GM20431 (cell line): ENCODE data around the gene COL5A1.
"Not testable (repeated sequence)": the region's sequence is repeated elsewhere in the genome, so short reads cannot be mapped to it uniquely, and the experiment has no call there.

Source experiments
- in situ Hi-C: fragments of 300-500 bp; cut with MseI, MboI; formaldehyde crosslinking; loops from one replicate; pipeline ENCODE4 v1.15.0; 2020; ENCODE audit warnings: low sequenced_read_pairs; ENCODE audit not compliant: unreplicated experiment

The COL5A1 gene

DNA sequence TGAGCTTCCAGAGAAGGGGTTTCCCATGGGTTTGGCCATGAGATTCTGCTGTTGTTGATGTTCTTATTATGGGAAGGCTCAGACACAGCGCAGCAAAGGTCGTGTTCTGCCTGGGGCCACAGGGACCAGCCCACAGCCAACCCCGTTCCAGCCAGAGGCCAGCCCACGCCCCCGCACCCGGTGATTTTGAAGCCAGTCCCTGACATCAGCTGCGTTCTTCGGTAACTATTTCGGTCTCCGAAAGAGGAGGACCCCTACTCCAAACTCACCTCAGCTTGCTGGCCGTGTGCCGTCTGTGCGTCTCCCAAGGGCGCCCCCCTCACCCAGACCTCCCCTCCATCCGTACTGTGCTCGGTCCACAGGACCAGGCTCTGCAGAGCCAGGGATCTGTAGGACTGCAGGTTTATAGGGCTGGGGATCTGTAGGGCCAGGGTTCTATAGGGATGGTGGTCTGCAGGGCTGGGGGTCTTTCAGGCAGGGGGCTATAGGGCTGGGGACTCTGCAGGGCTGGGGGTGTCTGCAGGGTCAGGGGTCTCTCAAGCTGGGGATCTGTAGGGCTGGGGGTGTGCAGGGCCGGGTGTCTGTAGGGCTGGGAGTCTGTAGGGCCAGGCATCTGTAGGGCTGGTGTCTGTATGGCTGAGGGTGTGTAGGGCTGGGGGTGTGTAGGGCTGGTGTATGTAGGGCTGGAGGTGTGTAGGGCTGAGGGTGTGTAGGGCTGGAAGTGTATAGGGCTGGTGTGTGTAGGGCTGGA, 11.8 kb downstream of the COL5A1 start:
- in situ Hi-C loops, result no loop called here

DNA sequence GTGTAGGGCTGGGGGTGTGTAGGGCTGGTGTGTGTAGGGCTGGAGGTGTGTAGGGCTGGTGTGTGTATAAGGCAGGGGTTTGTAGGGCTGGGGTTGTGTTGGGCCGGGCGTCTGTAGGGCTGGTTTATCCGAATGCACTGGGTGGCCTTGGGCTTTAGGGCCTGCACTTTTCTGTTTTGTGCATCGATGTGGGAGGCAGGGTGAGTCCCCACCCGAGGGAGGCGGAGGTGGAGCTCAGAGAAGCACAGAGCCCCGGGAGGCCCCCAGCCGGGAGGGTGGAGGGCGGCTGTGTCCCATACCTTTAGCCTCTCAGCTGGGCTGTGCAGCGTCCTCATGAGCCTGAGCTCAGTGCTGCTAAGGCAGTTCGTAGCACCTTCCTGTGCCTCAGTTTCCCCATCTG, 13.5 kb downstream of the COL5A1 start:
- in situ Hi-C loops, result no loop called here

DNA sequence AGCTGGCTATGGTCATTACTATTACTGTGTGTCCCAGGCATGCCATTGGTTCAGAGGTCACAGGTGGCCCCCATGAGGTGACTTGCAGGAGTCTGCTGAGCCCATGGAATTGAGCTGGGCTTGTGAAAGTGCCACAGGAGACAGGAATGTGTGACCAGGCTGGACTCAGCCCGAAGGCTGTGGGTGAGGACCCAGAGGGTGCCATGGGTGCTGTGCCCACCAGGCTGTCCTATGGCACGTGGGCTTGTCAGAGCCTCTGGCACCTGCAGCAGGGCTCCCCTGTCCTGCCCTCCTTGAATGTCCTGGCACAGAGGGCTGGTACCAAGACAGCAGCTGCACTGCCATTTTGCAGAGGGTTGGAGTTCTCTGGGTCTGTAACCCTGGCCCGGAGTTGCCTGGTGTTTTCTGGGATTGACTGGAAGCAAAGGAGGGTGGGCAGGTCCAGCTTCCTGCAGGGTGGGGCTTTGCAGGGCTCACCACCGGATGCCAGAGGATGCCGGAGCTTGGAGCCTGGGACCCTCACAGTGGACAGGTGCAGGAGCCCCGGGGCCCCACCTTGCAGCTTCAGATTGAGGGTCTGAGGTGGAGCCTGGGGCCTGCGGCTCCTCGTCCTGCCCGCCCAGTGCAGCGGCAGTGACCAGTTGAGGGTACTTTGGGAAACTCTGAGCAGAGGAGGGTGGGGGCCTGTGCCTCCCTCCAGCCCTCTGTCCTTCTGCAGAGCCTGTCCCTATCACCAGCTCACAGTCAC, 14.2 kb downstream of the COL5A1 start:
- in situ Hi-C loops, result no loop called here

DNA sequence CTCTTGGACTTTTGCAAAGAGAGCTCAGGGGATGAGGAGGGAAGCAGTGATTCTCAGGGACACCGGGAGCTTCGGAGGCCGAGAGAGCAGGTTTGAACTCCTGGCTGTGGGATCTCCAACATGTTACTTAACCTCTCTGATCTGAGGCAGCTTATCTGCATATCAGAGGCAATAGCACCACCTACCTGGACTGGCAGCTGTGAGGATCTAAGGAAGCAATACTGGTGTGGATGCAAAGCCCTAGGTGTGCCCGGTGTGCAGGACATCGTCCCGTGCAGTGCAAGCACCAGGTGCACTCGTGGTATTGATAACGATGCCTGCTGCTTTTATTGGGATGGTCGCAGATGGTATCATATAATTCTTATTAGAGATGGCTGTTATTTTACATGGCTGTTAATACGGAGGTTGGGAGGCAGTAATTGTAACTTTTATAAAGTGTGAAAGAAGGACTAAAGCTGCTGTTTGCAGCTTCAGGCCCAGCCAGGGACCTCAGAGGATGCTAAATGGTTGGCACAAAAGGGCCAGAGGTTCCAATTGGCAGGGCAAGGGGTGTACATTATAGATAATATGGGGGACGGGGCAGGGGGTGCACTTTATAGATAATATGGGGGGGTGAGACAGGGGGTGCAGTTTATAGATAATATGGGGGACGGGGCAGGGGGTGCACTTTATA, 14.9 kb downstream of the COL5A1 start:
- in situ Hi-C loops, result no loop called here

DNA sequence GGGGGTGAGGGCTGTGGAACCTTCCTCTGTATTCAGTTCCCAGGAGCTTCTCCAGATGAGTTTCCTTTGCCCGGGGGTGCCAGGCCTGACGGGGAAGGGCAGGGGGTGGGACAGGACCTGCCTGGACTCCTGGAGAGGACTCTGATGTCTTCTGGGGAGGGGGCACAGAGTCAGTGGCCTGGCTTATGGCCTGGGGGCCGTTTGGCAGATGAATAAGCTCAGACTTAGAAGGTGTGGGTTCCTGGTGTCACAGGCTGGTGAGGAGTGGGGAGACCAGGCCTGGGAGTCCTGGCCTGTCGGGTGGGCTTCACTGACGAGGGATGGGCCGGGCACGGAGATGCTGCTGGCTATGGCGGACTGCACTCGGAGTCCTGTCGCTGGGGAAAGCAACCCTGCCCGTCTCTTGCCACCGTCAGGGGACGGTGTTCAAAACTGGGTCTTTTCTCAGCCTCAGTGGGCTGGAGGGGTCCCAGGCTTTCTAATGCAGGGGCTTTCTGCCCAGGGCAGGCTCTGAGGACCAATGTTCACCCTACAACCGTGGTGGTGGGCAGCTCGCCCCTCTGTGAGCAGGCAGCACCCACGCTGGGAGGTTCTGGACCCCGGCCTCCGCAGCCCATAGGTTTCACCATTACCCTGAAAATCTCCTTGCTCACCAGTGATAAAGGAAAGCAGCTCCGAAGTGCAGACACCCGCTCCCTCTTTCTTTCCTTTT, 16.2 kb downstream of the COL5A1 start:
- in situ Hi-C loops, result no loop called here

DNA sequence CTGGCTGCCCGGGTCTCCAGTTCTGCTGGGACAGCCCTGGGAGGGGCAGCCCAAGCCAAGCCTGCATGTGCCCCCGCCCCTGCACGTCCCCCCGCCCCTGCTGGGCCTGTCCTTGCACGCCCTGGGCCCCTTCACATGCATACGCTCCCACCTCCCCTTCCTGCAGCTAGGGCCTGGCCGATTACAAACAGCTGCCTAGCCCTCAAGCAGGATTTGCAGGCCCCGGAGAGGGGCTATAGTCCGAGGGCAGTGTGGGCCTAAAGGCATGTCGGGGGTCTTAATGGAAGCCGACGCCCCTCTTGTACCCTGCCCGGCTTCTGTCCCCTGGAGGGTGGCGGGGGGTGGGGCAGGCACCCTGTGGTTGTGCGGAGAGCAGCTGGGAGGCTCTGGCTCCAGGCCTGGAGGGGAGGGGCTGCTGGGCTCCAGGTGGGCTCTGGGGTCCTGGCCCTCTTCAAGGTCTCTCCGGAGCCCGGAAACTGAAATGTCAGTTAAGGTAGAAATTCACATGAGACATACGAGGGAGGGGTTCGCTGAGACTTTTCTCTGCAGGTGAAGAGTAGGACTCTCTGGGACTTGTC, 16.9 kb downstream of the COL5A1 start:
- in situ Hi-C loops, result no loop called here

DNA sequence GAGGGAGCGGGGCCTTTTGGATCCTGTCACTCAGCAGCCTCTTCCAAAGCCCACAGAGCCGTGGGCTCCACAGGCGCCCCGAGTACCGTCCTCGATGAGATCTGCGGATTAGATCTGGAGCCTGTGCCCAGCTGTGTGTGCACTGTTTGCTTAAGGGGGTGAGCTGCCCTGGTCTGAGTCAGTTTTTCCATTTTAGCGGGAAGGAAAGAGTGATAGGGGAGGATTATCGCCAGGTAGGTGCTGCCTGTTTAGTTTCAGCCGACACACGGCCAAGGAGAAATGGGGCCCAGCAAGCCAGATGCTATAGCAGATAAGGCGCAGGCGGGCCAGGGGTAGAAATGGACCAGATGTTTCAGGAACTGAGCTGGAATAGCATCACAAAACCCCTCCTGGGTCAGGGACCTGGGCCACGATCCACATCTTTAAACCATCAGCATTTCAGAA, 18.1 kb downstream of the COL5A1 start:
- in situ Hi-C loops, result no loop called here

DNA sequence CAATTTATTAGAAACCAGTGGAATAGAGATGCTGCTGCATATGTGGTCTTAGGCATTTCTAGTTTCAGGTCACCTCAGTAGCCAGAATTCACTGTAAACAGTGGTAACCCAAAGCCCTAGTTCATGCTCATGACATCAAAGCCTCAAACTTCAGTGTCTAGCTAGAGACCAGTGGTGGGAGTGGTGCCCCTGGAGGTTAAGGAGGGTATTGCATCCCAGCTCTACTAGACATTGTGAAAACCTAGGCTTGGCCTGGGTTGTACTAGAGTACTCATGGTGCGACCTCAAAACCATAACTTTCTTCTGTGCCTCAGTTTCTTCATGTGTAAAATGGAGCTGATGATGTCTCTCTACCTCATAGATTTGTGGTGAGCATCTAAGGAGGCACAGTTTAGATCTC, 18.8 kb downstream of the COL5A1 start:
- in situ Hi-C loops, result no loop called here

DNA sequence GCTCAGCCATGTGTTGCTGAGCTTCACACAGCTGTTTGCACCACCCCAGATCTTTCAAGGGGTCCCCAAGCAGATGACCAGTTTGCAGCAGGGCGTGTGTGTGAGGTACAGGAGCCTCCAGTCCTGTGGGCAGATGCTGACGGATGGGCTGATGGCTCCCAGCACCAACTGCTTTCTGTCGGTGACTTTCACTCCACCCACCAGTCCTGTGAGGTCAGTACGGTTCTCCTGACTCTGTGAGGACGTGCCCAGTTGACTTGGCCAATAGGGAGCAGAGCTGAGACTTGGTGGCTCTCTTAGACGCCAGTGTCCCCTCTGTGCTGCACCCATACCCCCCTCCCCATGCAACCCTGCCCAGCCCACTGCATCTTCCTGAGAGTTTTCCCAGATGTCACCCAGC, 19.7 kb downstream of the COL5A1 start:
- in situ Hi-C loops, result no loop called here

DNA sequence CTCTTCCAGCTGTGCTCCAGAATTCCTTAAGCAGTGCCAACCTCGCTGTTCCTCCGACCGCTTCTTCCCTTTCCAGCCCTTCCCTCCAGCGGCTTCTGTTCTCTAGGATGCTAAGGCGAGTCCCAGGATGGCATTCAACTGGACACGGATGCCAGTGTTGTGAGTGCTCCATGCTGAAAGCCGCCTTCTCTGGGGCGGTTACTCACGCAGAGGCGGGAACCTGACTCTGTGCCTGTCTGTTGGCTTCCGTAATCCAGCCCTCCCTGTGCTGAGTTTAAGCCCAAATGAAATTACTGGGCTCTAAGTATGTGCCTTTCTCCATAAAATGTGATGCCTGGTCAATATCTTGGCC, 20.2 kb downstream of the COL5A1 start:
- in situ Hi-C loops, result no loop called here

DNA sequence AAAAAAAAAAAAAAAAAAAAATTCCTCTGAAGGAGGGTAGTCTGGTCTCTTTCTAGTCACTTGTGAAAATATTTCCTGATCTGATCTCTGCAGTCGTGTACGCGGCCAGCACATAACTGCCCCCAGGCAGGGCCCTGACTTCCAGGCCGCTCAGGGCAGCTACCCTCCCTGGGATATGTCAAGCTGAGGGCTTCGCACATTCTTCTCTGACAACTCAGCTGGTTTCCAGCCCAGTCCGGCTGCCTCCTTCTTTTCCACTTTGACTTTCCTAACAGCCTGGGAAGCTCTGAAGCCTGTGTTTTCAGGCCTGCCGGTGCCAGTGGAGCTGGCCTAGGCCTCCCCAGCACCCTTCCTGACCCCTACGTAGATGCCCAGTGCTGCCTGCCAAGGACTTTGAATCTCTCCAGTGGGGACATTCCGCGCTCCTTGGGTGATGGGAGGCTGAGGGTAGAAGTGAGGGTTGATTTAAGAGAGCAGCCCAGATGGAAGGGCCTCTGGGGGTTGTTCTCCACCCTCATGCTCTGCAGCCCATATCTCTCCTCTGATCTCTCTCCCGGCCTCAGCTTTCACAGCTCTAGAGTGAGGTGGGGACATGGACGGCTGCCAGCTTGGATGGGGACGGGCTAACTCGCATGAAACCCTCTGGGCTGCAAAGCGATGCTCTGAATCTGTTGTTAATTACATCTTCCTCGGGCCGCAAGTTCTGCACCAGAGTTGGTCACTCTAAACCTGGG, 20.7 kb downstream of the COL5A1 start:
- in situ Hi-C loops, result no loop called here

DNA sequence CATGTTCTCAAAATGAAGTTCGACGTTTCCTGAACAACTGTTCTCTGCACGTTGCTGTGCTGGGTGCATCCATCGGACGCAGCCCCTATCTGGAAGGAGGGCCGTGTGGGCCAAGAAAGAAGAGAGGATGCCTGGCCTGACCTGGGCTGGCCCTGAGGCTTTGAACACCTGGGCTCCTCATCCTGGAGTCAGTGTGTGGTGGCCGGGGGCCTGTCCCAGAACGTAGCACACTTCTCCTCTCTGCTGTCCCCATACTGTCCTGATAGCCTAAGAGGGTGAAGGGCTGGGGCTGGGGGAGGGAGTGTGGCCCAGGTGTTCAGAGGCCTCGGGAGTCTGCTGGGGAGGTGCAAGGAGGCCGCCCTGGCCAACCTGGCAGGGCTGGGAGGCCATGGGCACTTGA, 21.5 kb downstream of the COL5A1 start:
- in situ Hi-C loops, result no loop called here

DNA sequence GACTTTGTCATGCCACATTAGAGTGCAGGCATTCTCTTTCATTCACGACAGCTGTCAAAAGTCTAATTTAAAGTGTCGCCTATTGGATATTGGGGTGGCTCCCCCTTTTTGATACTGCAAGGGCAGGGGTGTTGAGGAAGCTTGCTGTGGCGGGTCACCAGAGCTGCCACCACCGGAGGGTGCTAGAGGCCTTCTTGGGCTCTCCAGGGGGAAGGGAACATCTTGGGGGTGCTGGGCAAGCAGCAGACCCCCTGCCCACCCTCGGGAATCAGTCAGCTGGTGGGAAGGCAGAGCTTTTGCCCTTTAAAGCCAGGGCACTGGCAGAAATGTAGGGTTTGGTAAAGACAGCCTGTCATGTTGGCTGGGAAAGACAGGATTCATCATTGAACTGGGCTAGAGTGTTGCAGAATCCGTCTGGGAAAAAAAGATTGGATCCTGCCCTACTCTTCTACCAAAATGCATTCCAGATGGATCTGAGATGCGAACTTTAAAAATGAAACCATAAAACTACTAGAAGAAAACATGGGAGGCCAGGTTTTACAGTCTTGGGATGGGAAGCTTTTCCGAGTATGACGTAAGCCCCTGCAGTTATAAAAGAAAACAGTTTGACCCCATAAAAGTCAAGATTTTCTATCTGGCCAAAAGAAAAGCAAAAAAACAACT, 22.3 kb downstream of the COL5A1 start:
- in situ Hi-C loops, result no loop called here

DNA sequence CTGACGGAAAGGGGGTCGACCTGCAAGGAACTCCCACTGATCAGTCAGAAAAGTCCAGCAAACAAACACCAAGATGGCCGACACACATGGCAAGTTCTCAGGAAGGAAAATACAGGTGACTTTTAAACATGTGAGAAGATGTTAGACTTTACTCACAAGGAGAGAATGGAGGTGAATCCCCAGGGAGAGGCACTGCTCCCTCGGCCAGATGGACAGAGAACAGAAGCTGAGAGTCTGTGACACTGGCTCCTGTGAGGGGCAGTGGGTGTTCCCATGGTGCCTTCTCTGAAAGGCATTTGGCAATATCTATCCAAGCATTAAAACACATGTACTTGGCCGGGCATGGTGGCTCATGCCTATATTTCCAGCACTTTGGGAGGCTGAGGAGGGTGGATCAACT, 22.8 kb downstream of the COL5A1 start:
- in situ Hi-C loops, result no loop called here

DNA sequence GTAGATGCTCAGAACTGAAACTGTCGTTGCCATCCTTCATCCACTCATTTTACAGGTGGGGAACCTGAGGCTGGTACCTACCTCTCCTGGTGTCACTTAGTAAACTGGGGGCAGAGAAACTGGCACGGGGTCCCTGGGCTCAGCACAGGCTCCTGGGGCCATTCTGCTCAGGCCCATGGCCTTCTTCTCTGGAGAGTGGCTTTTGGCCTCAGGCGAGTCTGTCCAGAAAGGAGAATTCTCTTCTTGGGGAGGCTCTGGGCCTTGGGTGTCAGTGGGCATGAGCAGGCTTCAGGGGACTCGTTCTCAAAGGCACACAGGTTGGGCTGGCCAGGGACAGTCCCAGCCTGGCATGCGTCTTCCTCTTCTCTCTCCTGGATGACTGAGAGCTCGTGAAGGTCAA, 24.6 kb downstream of the COL5A1 start:
- in situ Hi-C loops, result no loop called here

DNA sequence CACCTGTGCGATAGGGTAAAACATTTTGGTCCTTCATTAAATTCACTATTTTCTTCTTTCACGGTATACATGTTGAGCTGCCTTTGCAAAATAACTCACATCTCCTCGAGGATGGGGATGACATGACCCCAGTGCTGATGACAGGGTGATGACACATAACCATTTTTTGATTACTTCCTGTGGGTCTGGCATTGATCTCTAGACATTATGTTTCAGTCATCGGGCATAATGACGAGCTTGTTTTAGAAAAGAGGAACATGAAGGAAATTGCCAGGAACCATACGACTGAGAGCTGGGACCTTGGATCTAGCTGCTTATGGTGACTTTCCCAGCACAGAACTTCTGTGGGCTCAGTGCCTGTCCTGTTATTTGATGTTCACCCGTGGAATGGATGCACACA, 25.2 kb downstream of the COL5A1 start:
- in situ Hi-C loops, result no loop called here

DNA sequence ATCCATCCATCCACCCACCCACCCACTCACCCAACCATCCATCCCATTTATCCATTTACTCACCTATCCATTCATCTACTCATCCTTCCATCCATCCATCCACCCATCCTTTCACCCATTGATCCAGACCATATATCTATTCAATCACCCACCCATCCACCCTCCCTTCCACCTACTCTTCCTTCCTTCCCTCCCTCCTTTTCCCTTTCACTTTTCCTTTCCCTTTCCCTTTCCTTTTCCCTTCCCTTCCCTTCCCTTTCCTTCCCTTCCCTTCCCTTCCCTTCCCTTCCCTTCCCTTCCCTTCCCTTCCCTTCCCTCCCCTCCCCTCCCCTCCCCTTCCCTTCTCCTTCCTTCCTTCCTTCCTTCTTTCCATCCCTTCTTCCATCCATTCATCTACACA, 27.4 kb downstream of the COL5A1 start:
- in situ Hi-C loops, result not testable (repeated sequence)

DNA sequence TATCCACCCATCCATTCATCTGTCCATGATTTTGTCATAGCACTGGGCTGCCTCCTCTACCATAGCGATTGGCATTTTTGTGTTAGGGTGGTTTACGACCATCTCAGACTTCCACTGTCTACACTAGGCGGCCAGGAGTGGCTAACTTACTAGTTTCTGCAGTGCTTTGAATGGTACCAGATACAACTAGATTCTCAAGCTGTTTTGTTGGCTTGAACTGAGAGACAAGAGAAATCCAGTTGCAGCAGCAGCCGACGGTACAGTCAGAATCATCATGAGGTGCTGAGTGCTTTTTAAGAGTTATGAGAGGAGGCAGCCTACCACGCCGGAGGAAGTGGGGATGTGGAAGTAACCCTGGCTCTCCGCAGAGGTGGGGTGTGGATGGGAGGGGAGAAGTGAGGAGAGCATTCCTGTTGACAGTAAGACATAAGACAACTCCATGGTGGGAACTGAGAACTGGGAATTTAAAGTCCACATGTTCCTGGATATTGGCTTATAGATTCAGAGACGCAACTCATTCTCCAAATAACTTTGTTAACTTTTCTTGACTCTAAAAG, 27.9 kb downstream of the COL5A1 start:
- in situ Hi-C loops, result no loop called here

DNA sequence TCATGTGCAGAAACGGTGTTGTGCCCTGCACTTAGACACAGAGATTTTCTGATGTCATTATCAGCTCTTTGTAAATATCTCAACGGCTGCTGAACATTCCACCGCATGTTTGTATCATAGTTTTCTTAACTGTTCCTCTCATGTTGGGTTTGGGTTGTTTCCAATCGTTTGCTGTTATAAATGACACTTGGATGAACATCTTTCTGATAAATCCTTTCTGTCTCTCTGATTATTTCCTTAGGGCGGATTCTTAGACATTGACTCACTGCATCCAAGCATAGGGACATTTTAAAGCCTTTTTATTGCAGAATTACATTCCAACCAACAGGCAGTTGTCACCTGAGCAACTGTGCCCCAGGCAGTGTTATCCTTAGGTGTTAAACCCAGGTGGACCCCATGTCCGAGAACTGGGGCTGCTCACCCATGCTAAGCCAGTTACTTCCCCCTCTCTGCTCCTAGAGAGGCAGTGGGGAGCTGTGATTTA, 28.5 kb downstream of the COL5A1 start:
- in situ Hi-C loops, result no loop called here
